CD14-positive monocyte (primary cell): ENCODE results near the gene ACSF3. TPM values are rescaled to one million over a fixed set of nuclear protein-coding genes. Genes with fewer than 3 reads are reported as not detected.

ENCODE experiments used
- DNase-seq, 3 donors: peaks; one replicate each; pipeline ENCODE4 v3.0.0-alpha.2; 2011 to 2022
- H2AFZ ChIP-seq: 2 replicates; pipeline ENCODE4 v1.6.0; 2012; ENCODE audit warnings: mild to moderate bottlenecking, low read depth, low read length, inconsistent platforms; ENCODE audit not compliant: insufficient read depth, poor library complexity, severe bottlenecking
- H3K27ac ChIP-seq, 2 donors: 1 replicate in 1 of 2; 2 replicates in 1 of 2; pipeline ENCODE4 v1.5.1; 2012 to 2013; ENCODE audit warnings: low read length in 2 of 2, control low read depth in 1 of 2, inconsistent platforms in 1 of 2, low read depth in 1 of 2, mild to moderate bottlenecking in 1 of 2
- H3K27me3 ChIP-seq, 2 donors: one replicate each; pipeline versions ENCODE4 v1.6.0 to v1.6.1; 2011 to 2013; ENCODE audit warnings: low read length in 2 of 2; ENCODE audit not compliant: control insufficient read depth in 2 of 2, insufficient read depth in 2 of 2
- H3K36me3 ChIP-seq, 2 donors: replicated peaks in 1 of 2; 1 replicate in 1 of 2; 2 replicates in 1 of 2; pipeline versions ENCODE4 v1.5.1 to v1.6.1; 2012 to 2013; ENCODE audit warnings: low read length in 2 of 2, control low read depth in 1 of 2, inconsistent platforms in 1 of 2, mild to moderate bottlenecking in 1 of 2; ENCODE audit not compliant: insufficient read depth in 2 of 2, control insufficient read depth in 1 of 2
- H3K4me1 ChIP-seq, 2 donors: 1 replicate in 1 of 2; 2 replicates in 1 of 2; pipeline versions ENCODE4 v1.5.1 to v1.6.1; 2012 to 2013; ENCODE audit warnings: low read length in 2 of 2, control low read depth in 1 of 2, inconsistent platforms in 1 of 2, mild to moderate bottlenecking in 1 of 2, moderate library complexity in 1 of 2; ENCODE audit not compliant: insufficient read depth in 2 of 2, control insufficient read depth in 1 of 2
- H3K4me2 ChIP-seq: replicated peaks from 2 replicates; pipeline ENCODE3; 2012; ENCODE audit warnings: low read length, moderate library complexity, mild to moderate bottlenecking; ENCODE audit not compliant: poor library complexity, severe bottlenecking; ENCODE audit errors: extremely low read depth
- H3K4me3 ChIP-seq, 3 experiments: fragments of 200-600 bp in 1 of 3; sonication (generic) in 1 of 3; replicated peaks in 1 of 3; 1 replicate in 2 of 3; 2 replicates in 1 of 3; pipeline ENCODE4 v1.5.1; 2011 to 2013; ENCODE audit warnings: low read length in 3 of 3, mild to moderate bottlenecking in 3 of 3, control low read depth in 2 of 3, low read depth in 2 of 3, inconsistent platforms in 1 of 3, moderate library complexity in 1 of 3
- H3K79me2 ChIP-seq: 2 replicates; pipeline ENCODE4 v1.6.0; 2012; ENCODE audit warnings: mild to moderate bottlenecking, control low read depth, inconsistent platforms, low read length, moderate library complexity; ENCODE audit not compliant: insufficient read depth
- H3K9ac ChIP-seq: 2 replicates; pipeline ENCODE4 v1.6.0; 2017; ENCODE audit warnings: low read length, mild to moderate bottlenecking; ENCODE audit not compliant: insufficient read depth, poor library complexity, severe bottlenecking
- H3K9me3 ChIP-seq, 2 donors: replicated peaks in 1 of 2; 1 replicate in 1 of 2; 2 replicates in 1 of 2; pipeline versions ENCODE4 v1.5.1 to v1.6.1; 2012 to 2013; ENCODE audit warnings: low read length in 2 of 2, control low read depth in 1 of 2; ENCODE audit not compliant: control insufficient read depth in 1 of 2, insufficient read depth in 1 of 2
- H4K20me1 ChIP-seq: 2 replicates; pipeline ENCODE4 v1.6.0; 2012; ENCODE audit warnings: mild to moderate bottlenecking, low read length, control low read depth, moderate library complexity; ENCODE audit not compliant: insufficient read depth
- H3K27ac Mint-ChIP-seq, 7 donors: one replicate each; pipeline ENCODE4 v1.8.0; 2020; ENCODE audit warnings: mild to moderate bottlenecking in 7 of 7, mixed read lengths in 7 of 7, moderate library complexity in 6 of 7, inconsistent platforms in 2 of 7
- H3K27me3 Mint-ChIP-seq, 3 donors: one replicate each; pipeline ENCODE4 v1.8.0; 2021 to 2022; ENCODE audit warnings: low read depth in 3 of 3, mild to moderate bottlenecking in 3 of 3, mixed read lengths in 3 of 3, moderate library complexity in 3 of 3, inconsistent platforms in 1 of 3
- H3K36me3 Mint-ChIP-seq, 2 donors: one replicate each; pipeline ENCODE4 v1.8.0; 2020; ENCODE audit warnings: mixed read lengths in 2 of 2, inconsistent platforms in 1 of 2, mild to moderate bottlenecking in 1 of 2
- H3K4me1 Mint-ChIP-seq: one replicate; pipeline ENCODE4 v1.8.0; 2020; ENCODE audit warnings: mild to moderate bottlenecking, mixed read lengths
- H3K4me3 Mint-ChIP-seq, 2 donors: one replicate each; pipeline ENCODE4 v1.8.0; 2020; ENCODE audit warnings: mild to moderate bottlenecking in 2 of 2, mixed read lengths in 2 of 2, moderate library complexity in 1 of 2
- H3K9me3 Mint-ChIP-seq, 7 donors: one replicate each; pipeline ENCODE4 v1.8.0; 2020 to 2022; ENCODE audit warnings: mixed read lengths in 7 of 7, mild to moderate bottlenecking in 6 of 7, moderate library complexity in 6 of 7, inconsistent platforms in 2 of 7
- WGBS: methylation state at CpG from one replicate; pipeline ENCODE4 v1.1.5; 2013; ENCODE audit warnings: missing lambda C conversion rate; ENCODE audit not compliant: insufficient coverage; 5-methylcytosine and 5-hydroxymethylcytosine counted together
- intact Hi-C, 2 donors: fragments of 100-400 bp; cut with micrococcal nuclease; formaldehyde crosslinking; loops; one replicate each; pipeline versions ENCODE4 v1.15.0 to v1.15.1; 2023
- polyA plus RNA-seq, 3 donors: library from polyadenylated mRNA; depleted of rRNA in 1 of 3; unstranded in 2 of 3; stranded (reverse) in 1 of 3; fragments of 300-500 nt in 2 of 3; fragments of >200 nt in 1 of 3; fragmentation: Illumina TruSeq in 2 of 3; gene quantifications; 1 replicate in 2 of 3; 2 replicates in 1 of 3; pipeline ENCODE4 v1.2.3, GENCODE V29; 2012 to 2021
- TF ChIP-seq, protein P1 (sequence below): fragments of 200-600 bp; IDR thresholded peaks from one replicate; pipeline ENCODE4 v1.8.0; 2022; ENCODE audit warnings: antibody characterized with exemption, mild to moderate bottlenecking

ACSF3 gene
- polyA plus RNA-seq, 3 donors = 23.5 to 26.7 (median 26.4) TPM

DNA sequence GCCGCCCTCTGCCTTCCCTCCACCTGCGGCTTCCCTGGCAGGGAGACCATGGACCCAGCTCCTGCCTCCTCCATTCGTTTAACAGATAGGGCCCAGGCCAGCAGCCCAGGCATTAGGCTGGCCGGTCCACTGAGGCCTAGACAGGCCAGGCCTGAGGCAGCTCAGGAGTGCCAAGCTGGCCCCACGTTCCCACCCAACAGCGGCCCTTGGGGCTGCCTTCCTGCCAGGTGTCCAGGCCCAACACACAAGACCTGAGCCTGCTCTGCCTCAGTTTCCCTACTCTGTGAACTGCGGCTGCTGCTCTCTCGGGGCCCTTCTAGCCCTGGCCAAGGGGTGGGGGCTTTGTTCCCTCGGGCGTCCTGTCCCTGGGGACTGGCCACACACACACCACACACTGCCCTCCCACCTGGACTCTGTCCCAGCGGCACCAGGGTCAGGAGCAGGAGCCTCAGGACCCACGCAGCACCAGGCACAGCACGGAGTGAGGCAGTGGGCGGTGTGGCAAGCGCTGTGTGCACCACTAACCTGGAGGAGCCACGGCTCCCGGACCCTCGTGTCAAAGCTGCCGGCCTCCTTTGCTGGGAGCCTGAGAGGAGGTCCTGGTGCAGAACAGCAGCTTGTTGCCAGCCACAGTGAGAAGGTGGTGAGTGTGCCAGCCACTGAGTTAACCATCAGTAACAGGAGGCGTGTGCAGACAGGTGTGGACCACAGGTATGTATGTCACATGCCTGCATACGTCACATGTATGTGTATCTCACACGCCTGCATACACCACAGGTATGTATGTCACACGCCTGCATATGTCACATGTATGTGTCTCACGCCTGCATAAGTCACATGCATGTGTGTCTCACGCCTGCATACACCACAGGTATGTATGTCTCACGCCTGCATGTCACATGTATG, 63.3 kb downstream of the ACSF3 start:
- no peaks in the 10 kb centered on the region for H4K20me1 ChIP-seq
- no peak for DNase-seq
- H3K4me3 ChIP-seq = no peak overlapping the region
- H3K36me3 Mint-ChIP-seq = peaks cover 5 to 9% of the 10 kb centered on the region in 2 donors
- H3K27me3 Mint-ChIP-seq = peaks cover 6 to 29% (median 14%) of the 10 kb centered on the region in 3 donors
- peaks cover 10% of the 10 kb centered on the region for H3K4me1 Mint-ChIP-seq
- H3K27ac ChIP-seq = no peak overlapping the region
- no peak overlapping the region for H3K4me2 ChIP-seq
- no peaks in the 10 kb centered on the region for H3K4me1 ChIP-seq
- peaks cover 2 to 7% of the 10 kb centered on the region in 2 donors for H3K36me3 ChIP-seq
- intact Hi-C loops = no loop called here
- 77% methylated on average over 26 of the region's 26 CpGs for WGBS
- TF ChIP-seq, protein P1, sequence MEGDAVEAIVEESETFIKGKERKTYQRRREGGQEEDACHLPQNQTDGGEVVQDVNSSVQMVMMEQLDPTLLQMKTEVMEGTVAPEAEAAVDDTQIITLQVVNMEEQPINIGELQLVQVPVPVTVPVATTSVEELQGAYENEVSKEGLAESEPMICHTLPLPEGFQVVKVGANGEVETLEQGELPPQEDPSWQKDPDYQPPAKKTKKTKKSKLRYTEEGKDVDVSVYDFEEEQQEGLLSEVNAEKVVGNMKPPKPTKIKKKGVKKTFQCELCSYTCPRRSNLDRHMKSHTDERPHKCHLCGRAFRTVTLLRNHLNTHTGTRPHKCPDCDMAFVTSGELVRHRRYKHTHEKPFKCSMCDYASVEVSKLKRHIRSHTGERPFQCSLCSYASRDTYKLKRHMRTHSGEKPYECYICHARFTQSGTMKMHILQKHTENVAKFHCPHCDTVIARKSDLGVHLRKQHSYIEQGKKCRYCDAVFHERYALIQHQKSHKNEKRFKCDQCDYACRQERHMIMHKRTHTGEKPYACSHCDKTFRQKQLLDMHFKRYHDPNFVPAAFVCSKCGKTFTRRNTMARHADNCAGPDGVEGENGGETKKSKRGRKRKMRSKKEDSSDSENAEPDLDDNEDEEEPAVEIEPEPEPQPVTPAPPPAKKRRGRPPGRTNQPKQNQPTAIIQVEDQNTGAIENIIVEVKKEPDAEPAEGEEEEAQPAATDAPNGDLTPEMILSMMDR = no peak
- H2AFZ ChIP-seq = no peak overlapping the region
- H3K27me3 ChIP-seq = peaks cover 0 to 6% of the 10 kb centered on the region in 2 donors
- peaks cover 0 to 7% (median 2%) of the 10 kb centered on the region in 7 donors for H3K9me3 Mint-ChIP-seq
- no peak overlapping the region for H3K27ac Mint-ChIP-seq
- H3K9me3 ChIP-seq = no peaks in the 10 kb centered on the region
- H3K4me3 Mint-ChIP-seq = peak overlapping the region in 1 of 2 donors; percentile 15
- H3K79me2 ChIP-seq = no peaks in the 10 kb centered on the region
- no peak overlapping the region for H3K9ac ChIP-seq

DNA sequence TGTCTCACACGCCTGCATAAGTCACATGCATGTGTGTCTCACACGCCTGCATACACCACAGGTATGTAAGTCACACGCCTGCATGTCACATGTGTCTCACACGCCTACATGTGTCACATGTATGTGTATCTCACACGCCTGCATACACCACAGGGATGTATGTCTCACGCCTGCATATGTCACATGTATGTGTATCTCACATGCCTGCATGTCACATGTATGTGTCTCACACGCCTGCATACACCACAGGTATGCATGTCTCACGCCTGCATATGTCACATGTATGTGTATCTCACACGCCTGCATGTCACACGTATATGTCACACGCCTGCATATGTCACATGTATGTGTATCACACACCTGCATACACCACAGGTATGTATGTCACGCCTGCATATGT, 64.1 kb downstream of the ACSF3 start:
- H3K36me3 ChIP-seq = no peaks in the 10 kb centered on the region
- peaks cover 0 to 7% (median 0%) of the 10 kb centered on the region in 7 donors for H3K9me3 Mint-ChIP-seq
- no peak overlapping the region for H3K27ac Mint-ChIP-seq

More for the DNA sequence above, 64.1 kb downstream of the ACSF3 start:
- Mint-ChIP-seq H3K36me3 (peaks cover under 1 to 1% of the 10 kb centered on the region in 2 donors), H3K4me3 (no peak overlapping the region), H3K27me3 (peaks cover 6 to 29% (median 14%) of the 10 kb centered on the region in 3 donors), H3K4me1 (peaks cover 8% of the 10 kb centered on the region)
- Histone ChIP-seq H2AFZ (no peak overlapping the region), H3K4me3 (no peak overlapping the region), H3K27me3 (peaks cover 0 to 6% of the 10 kb centered on the region in 2 donors), H3K4me2 (no peak overlapping the region), H3K9ac (no peak overlapping the region), H3K79me2 (no peaks in the 10 kb centered on the region), H3K27ac (no peak overlapping the region), H3K9me3 (no peaks in the 10 kb centered on the region), H3K4me1 (no peaks in the 10 kb centered on the region), H4K20me1 (no peaks in the 10 kb centered on the region)
- TF ChIP-seq, protein P1 = no peak
- intact Hi-C loops = no loop called here
- 95% methylated on average over 12 of the region's 12 CpGs for WGBS
- DNase-seq = no peak
